GM18519 (cell line): ENCODE measurements around the gene CLCN7.
"Not testable (repeated sequence)": the region's sequence is repeated elsewhere in the genome, so short reads cannot be mapped to it uniquely, and the experiment has no call there.

Experiments
- ATAC-seq: cut with Tn5 transposase; IDR thresholded peaks from one replicate; pipeline ENCODE4 v1.9.1; 2021; ENCODE audit warnings: mild to moderate bottlenecking, moderate library complexity; ENCODE audit not compliant: unreplicated experiment, low FRiP score

Gene CLCN7

GRCh38 chr16:1447965-1448364 lies 26.9 kb downstream of the CLCN7 start:
- ATAC-seq = no peak

DNA sequence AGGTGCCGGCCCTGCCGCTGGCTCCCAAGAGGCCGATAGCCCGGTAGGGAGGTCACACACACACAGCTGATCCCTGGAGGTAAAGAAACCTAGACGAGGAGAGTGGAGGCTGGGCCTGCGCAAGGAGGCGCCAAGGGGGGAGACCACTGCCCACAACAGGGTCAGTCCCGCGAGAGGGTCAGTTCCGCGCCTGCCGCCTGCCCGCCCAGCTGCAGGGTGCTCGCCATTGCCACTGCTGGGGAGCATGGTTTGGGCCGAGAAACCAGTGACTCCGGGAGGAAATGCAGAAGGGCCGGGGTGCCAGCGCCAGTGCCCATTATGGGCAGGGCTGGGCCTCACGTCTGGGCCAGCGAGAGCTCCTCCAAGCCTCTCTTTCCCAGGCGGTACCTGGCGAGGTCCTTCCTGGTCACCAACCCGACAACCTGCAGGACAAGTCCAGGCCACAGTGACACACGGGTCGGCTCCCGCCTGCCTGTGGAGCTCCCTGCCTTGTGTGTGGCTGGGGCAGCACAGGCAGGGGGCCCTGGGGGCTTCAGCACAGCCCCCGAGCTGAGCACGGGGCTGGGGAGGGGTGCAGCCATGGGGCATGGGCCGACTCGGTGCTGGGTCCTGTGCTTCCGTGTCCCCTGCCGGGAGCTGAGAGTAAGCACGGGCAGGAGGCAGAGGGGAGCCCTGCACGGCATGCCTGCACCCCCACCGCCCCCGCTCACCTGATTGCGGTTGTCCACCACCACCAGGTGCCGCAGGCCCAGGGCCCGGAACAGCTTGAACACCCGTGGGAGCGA lies 28.3 kb downstream of the CLCN7 start:
- ATAC-seq = no peak

DNA sequence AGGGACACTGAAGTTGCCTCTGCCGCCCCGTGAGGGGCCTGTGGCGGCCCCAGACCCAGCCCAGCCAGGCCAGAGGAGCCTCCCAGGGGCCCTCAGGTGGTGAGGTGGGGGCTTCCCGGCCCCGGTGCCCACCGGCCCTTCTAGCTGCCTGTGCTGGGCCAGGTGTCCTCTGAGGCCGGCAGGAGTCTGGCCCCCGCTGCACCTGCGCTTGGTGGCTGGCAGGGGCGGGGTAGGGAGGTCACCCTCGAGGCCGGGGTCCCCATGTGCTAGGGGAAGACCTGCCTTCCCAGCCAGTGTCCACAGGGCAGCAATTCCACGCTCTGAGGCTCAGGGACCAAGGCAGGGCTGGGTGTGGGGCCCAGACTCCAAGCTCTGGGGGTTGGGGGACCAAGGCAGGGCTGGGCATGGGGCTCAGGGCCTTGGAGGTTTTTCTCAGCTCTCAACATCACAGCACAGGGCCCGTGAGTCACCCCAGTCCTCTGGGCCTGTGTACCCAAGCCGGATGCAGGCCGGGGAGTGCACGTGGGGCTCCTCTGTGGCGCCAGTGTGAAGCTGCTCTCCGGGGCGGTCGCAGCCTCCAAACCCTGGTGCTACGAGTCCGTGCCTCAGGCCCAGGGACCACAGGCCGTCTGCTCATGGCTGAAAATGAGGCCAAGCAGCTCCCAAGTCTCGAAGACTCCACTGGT lies 29.2 kb downstream of the CLCN7 start:
- ATAC-seq = no peak

DNA sequence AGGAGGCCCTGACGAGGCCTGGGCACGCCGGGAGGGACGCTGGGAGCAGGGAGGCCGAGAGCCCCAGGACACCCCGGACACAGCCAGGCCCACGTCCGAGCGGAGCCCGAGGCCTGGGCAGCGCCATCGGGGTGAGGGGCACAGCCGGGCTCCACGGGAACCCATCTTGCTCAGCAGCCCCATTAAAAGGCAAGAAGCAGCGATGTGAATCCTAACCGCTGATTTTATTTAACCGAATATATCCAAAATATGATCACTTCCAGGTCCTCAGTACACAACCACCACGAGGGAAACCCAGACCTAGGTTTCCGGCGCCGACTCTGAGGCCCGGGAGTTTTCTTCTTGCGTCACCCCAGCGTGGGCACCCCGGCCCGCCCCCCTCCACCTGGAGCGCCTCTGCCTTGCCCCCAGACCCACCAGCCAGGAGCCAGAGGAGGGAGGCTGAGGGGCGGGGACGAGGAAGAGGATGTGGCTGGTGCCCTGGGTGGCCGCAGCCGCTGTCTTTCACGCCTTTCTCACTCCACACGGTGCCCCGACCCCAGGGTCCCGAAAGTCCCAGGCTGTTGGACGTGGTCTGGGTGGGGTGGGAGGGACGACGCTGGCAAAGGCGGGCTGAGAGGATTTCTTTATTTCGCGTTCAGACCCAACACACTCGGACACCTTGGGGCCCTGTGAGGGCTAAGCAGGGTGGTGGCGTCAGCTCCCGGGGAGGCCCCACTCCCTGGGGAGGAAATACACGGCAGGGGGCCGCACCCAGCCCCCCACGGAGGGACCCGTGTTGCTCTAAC lies 29.9 kb downstream of the CLCN7 start:
- ATAC-seq = no peak

DNA sequence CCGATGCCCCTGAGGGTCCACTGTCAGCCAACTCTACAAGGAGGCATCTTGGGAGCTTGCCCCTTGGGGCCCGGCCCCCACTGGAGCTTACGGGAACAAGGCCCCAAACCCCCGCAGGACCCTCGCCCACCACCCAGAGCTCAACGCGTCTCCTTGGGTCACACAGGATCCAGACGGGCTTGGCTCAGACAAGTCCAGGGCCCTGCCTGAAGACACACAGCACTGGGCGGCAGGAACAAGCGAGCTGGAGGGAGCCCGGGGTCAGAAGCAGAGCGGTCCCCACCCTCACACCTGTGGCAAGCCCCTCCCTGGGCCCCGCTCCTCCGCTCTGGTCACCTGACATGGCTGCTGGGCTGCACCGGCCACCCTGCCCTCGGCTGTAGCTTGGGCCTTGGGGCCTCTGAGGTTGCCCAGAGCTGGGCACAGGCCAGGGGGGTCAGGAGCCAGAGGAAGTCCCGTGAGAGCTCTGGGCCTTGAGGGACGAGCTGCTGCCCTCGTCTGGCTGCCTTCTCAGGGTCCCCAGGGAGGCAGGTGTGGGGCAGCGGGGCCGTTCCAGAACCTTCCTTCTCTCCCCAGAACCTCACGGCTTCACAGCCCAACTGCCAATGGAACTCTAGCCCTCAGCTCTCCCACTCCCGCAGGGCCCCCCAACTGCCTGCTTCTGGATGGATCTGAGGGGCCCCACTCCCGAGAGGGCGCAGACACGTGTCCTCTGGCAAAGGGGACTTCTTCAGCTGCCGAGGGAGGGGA lies 30.7 kb downstream of the CLCN7 start, which contains the start of gene CCDC154:
CCDC154 (minus strand) TSS at position 577 of the 750 bp plus-strand sequence; CDS start at position 343, 234 bp downstream.
- ATAC-seq = no peak

- ATAC-seq = no peak
These were observed 31.3 kb downstream of the CLCN7 start for GRCh38 chr16:1443403-1443973.

GRCh38 chr16:1442697-1443096 lies 32.1 kb downstream of the CLCN7 start:
- ATAC-seq = no peak

DNA sequence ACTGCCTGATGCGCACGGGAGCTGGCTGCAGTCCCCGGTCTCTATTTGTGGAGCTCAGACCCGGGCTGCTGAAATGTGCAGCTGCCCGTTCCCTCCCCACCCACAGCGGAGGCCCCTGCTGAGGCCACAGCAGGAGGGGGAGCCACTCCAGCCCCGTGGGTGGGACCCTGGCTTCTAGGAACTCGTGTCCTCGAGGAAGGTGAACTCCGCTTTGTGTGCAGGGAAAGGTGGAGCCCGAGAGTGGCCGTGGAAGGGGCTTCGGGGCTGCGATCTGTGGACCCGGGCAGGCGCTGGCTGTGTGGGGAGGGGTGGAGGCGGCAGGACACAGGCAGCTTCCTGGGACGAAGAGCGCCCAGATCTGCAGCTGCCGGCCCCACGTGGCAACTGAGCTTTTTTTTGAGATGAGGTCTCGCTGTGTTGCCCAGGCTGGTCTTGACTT lies 33.4 kb downstream of the CLCN7 start:
- ATAC-seq = no peak

GRCh38 chr16:1439699-1440074 lies 35.1 kb downstream of the CLCN7 start:
- ATAC-seq = not testable (repeated sequence)

DNA sequence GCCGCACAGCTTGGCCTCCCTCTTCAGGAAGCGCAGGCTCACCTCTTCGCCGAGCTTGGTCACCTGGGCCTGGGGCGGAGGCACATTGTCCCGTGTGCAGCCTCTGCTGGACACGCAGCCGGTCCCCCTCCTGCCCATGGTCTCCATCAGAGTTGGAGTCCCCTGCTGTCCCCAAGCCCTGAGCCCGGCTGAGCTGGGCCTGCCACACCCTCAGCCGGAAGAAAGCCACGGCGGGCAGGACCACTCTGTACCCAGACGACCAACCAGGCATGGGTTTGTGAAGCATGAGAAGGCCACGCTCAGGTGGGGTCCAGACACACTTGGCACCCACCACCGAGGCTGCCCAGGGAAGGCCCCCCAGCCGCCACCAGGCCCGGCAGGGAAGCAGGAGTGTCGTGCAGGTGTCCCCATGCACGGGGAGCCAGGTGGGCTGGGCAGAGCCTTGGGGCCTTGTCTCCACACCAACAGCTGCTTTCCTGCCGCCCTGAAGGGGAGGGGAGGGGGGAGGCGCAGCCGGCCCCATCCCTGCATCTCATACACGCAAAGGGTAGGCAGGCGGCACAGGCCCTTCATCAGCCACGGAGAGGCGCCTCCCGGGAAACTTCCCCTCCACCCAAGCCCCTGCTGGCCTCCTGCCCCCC lies 35.6 kb downstream of the CLCN7 start:
- no peak for ATAC-seq

DNA sequence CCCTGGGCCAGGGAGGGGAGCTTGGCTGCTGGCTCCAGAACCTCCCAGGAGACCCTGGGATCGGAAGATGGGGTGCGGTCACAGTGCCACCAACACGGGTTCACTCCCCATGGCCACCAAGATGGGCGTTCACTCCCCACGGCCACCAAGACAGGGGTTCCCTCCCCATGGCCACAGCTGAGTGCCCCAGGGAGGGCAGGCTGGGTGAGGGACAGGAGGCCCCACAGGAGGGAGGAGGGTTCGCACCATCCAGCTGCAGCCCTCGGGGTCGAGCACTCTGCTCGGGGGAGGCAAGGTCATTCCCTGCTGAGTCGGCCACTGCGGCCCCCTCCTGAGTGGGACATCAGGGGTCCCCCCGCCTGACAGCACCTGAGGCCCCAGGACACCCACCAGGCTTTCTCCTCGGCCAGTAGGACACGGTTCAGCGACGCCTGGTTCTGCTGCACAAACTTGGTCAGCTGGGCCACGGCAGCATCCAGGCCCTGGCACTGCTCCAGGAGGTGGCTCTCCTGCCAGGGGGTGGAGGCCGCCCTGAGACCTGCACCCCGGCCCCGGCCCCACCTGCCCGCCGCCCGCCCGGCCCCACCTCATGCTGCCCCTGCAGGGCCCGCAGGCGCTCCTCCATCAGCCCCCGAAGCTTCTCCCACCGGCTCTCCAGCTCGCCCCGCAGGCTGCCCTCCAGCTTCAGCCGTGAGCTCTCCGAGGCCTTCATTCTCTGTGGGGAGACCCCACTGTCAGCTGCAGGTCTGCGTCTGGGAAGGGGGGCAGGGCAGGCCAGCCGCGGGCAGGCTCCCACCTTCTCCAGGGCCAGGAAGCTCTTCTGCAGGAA lies 36.4 kb downstream of the CLCN7 start:
- no peak for ATAC-seq

DNA sequence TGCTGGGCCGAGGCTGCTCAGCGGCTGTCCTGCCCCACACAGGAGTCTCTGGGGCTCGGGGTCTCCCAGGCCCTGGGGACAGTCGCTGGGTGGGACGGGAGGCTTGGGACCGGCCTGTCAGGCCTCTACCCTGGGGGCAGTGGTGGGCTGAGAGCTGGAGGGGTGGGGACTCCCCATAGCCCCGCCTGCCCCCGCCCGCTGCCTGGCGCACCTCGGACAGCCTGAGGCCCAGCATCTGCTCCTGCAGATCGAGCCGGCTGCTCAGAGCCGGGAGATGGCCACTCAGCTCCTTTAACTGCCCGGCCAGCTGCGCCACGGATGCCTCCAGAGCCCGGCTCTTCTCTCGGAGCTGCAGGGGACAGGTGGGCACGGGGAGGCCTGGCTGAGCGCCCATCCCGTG lies 37.2 kb downstream of the CLCN7 start:
- ATAC-seq = no peak

DNA sequence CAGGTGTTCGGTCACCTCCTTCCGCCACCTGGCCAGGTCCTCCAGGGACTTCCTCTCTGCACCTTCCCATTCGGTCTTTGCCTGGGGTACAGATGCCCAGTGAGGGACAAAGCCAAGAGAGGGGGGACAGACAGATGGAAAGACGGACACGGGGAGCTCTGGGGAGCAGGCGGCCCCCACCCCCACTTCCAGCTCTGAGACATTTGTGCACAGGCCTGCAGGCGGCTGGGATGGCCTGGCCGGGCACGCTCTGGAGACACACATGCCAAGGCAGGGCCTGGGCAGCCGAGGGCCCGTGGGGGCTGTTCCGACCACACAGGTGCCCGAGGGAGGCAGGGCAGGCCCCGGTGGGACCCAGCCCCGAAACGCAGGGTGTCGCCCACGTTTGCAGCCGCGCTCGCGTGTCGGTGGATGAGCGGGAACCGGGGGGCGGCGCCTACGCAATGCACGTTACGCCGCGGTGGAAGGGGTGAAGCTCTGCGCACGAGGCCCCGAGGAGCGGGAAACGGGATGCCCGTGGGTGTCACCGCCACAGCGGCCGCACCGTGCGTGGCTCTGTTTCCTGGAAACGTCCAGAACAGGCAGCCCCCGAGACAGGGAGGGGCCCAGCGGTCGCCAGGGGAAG lies 38.0 kb downstream of the CLCN7 start:
- ATAC-seq = no peak

GRCh38 chr16:1435921-1436697 lies 38.7 kb downstream of the CLCN7 start:
- no peak for ATAC-seq

DNA sequence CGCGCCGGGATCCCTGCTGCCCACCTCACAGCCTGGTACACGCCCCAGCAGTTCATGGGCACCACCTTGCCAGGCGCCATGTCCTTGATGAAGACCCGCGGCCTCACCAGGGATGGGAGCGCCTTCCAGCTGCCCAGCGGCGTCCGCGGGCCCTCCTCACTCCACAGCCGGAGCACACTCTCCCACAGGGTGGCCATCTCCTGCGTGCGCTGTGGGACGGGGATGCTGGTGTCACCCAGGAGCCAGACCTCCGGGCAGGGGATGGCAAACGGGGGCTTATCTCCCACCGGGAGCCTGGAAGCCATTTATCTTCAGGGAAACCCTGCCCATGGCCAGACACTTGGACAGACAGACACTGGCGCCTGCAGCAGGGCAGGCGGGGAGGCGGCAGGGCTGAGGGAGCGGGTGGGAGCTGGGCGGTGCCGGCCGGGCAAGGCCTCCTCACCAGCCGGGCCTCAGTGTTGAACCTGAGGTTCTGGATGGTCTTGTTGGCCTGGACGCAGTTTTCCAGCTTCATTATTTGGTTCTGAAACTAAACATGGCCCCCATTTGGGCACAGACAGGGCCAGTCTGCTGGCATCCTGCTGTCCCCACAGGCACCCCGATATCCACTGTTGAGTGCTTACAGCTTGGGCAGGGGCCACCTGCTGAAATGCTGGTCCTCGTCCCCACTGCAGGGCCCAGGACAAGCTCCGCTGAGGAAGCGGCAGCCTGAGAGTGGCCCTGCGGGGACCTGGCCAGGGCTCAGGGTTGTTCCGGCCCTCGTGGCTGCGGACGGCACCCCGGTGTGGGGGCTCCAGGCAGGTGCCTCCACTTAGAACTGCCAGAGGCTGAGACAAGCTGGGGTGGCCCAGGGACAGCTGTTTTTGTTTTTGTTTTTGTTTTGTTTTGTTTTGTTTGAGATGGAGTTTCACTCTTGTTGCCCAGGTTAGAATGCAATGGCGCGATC lies 39.9 kb downstream of the CLCN7 start:
- no peak for ATAC-seq

DNA sequence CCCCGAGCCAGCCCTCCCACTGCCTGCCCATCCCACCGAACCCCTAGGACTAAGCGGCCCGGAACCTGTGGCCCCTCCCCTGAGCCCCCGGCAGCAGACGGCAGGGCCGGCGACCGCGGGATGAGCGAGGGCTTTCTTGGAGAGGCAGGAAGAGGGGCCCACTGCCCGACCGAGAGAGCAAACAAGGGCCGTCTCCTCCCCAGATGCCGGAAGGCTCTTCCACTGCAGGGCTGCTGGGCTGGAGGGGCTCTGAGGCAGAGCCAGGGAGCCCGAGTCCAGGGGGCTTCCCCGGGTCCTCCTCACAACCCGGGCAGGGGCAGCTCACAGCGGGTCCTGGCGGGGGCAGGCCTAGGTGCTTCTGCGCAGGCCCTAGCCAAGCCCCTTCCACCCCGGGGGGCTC lies 41.1 kb downstream of the CLCN7 start:
- ATAC-seq = no peak

- no peak for ATAC-seq
These were observed 41.6 kb downstream of the CLCN7 start for GRCh38 chr16:1433263-1433560.
